Smooth muscle cell (in vitro differentiated cells): ENCODE data around the gene NRCAM. TPM values are rescaled to one million over a fixed set of nuclear protein-coding genes. Genes with fewer than 3 reads are reported as not detected.

Experiments used
- DNase-seq: peaks from one replicate; lab custom pipeline; 2025; ENCODE audit not compliant: unreplicated experiment; lab: John Stamatoyannopoulos, UW
- H2AFZ ChIP-seq: fragments of 200-600 bp; sonication (generic); 2 replicates; pipeline ENCODE4 v1.6.0; 2016; ENCODE audit warnings: antibody characterized with exemption, low read depth, mild to moderate bottlenecking
- H3F3A ChIP-seq: fragments of 200-600 bp; sonication (generic); 2 replicates; pipeline ENCODE4 v1.6.0; 2017; ENCODE audit warnings: antibody characterized with exemption, low read depth
- H3K27ac ChIP-seq: fragments of 200-600 bp; sonication (generic); 2 replicates; pipeline ENCODE4 v1.5.1; 2016; ENCODE audit warnings: low read depth, mild to moderate bottlenecking
- H3K27me3 ChIP-seq: fragments of 200-600 bp; sonication (generic); 2 replicates; pipeline ENCODE4 v1.6.1; 2016; ENCODE audit warnings: low read depth, mild to moderate bottlenecking
- H3K36me3 ChIP-seq: fragments of 200-600 bp; sonication (generic); 2 replicates; pipeline ENCODE4 v1.5.1; 2016; ENCODE audit warnings: low read depth
- H3K4me1 ChIP-seq: fragments of 200-600 bp; sonication (generic); 2 replicates; pipeline ENCODE4 v1.5.1; 2016; ENCODE audit warnings: low read depth
- H3K4me2 ChIP-seq: fragments of 200-600 bp; sonication (generic); 2 replicates; pipeline ENCODE4 v1.6.0; 2016; ENCODE audit warnings: mild to moderate bottlenecking
- H3K4me3 ChIP-seq: fragments of 200-600 bp; sonication (generic); 2 replicates; pipeline ENCODE4 v1.5.1; 2016; ENCODE audit warnings: mild to moderate bottlenecking
- H3K79me2 ChIP-seq: fragments of 200-600 bp; sonication (generic); 2 replicates; pipeline ENCODE4 v1.6.0; 2016; ENCODE audit warnings: low read depth, mild to moderate bottlenecking
- H3K9ac ChIP-seq: fragments of 200-600 bp; sonication (generic); 2 replicates; pipeline ENCODE4 v1.6.0; 2016; ENCODE audit warnings: low read depth
- H3K9me3 ChIP-seq: fragments of 200-600 bp; sonication (generic); replicated peaks from 2 replicates; pipeline ENCODE4 v1.5.1; 2016; ENCODE audit warnings: low read depth
- H4K20me1 ChIP-seq: fragments of 200-600 bp; sonication (generic); 2 replicates; pipeline ENCODE4 v1.6.0; 2016; ENCODE audit warnings: low read depth
- CTCF ChIP-seq: fragments of 200-600 bp; sonication (generic); IDR thresholded peaks from 2 replicates; pipeline ENCODE4 v1.5.1; 2017; ENCODE audit warnings: borderline replicate concordance, mild to moderate bottlenecking, antibody characterized with exemption; ENCODE audit not compliant: insufficient read depth, poor library complexity, severe bottlenecking
- WGBS: methylation state at CpG from one replicate; pipeline ENCODE4 v1.1.7; 2016; ENCODE audit warnings: low lambda C conversion rate; 5-methylcytosine and 5-hydroxymethylcytosine counted together
- polyA plus RNA-seq: library from polyadenylated mRNA; unstranded; fragments of >200 nt; fragmentation: Nextera tagmentation; extraction: Ambion mirVana; gene quantifications from 2 replicates; pipeline ENCODE4 v1.2.1, GENCODE V29; 2016
- total RNA-seq: library from RNA; depleted of rRNA; stranded (reverse); fragments of >200 nt; gene quantifications from 2 replicates; pipeline ENCODE4 v1.2.3, GENCODE V29; 2014

Gene NRCAM
- total and polyA plus RNA-seq, 2 experiments from 2014 or later: 0.49 TPM; not detected in 1

GRCh38 chr7:108308276-108308675 is 148.0 kb downstream of the NRCAM start:
- no peaks in the 10 kb centered on the region for H3F3A ChIP-seq
- no peak for TF ChIP-seq CTCF
- WGBS: 99% methylated on average over 3 of the region's 3 CpGs
- H4K20me1 ChIP-seq: no peaks in the 10 kb centered on the region
- H3K9ac ChIP-seq: no peak overlapping the region
- H3K79me2 ChIP-seq: no peaks in the 10 kb centered on the region
- H3K36me3 ChIP-seq: no peaks in the 10 kb centered on the region
- no peaks in the 10 kb centered on the region for H3K9me3 ChIP-seq
- no peak overlapping the region for H3K4me2 ChIP-seq
- no peak overlapping the region for H3K27ac ChIP-seq
- H3K27me3 ChIP-seq: no peaks in the 10 kb centered on the region
- H3K4me3 ChIP-seq: no peak overlapping the region
- H3K4me1 ChIP-seq: no peaks in the 10 kb centered on the region
- no peak overlapping the region for H2AFZ ChIP-seq
- DNase-seq: no peak

- no peak for DNase-seq
- 75% methylated on average over 2 of the region's 2 CpGs for WGBS
- H3K27ac ChIP-seq: no peak overlapping the region
- no peaks in the 10 kb centered on the region for H4K20me1 ChIP-seq
- no peaks in the 10 kb centered on the region for H3K9me3 ChIP-seq
- no peak overlapping the region for H2AFZ ChIP-seq
- no peak overlapping the region for H3K9ac ChIP-seq
- H3K27me3 ChIP-seq: no peaks in the 10 kb centered on the region
- no peaks in the 10 kb centered on the region for H3F3A ChIP-seq
- no peak overlapping the region for H3K4me2 ChIP-seq
- H3K79me2 ChIP-seq: no peaks in the 10 kb centered on the region
- H3K36me3 ChIP-seq: no peaks in the 10 kb centered on the region
- TF ChIP-seq CTCF: no peak
- no peaks in the 10 kb centered on the region for H3K4me1 ChIP-seq
- H3K4me3 ChIP-seq: no peak overlapping the region
These were observed 148.6 kb downstream of the NRCAM start for GRCh38 chr7:108307595-108307994.

- Histone ChIP-seq H2AFZ (no peak overlapping the region), H3K4me2 (no peak overlapping the region), H3K4me1 (no peaks in the 10 kb centered on the region), H3K4me3 (no peak overlapping the region), H3F3A (no peaks in the 10 kb centered on the region), H3K27ac (no peak overlapping the region), H3K36me3 (no peaks in the 10 kb centered on the region), H3K79me2 (no peaks in the 10 kb centered on the region), H3K27me3 (no peaks in the 10 kb centered on the region), H4K20me1 (no peaks in the 10 kb centered on the region), H3K9ac (no peak overlapping the region), H3K9me3 (no peaks in the 10 kb centered on the region)
- no peak for TF ChIP-seq CTCF
- WGBS: 84% methylated on average over 6 of the region's 6 CpGs
- no peak for DNase-seq
These were observed 149.0 kb downstream of the NRCAM start for GRCh38 chr7:108307194-108307593.

GRCh38 chr7:108303332-108303731 is 152.9 kb downstream of the NRCAM start:
- WGBS: 90% methylated on average over 3 of the region's 3 CpGs
- no peaks in the 10 kb centered on the region for H3K9me3 ChIP-seq

More at GRCh38 chr7:108303332-108303731, 152.9 kb downstream of the NRCAM start:
- Histone ChIP-seq H3K4me1 (no peaks in the 10 kb centered on the region), H4K20me1 (no peaks in the 10 kb centered on the region), H3K27me3 (no peaks in the 10 kb centered on the region), H3K79me2 (no peaks in the 10 kb centered on the region), H3K4me2 (no peak overlapping the region), H3K9ac (no peak overlapping the region), H2AFZ (no peak overlapping the region), H3K27ac (no peak overlapping the region), H3K36me3 (no peaks in the 10 kb centered on the region), H3F3A (no peaks in the 10 kb centered on the region), H3K4me3 (no peak overlapping the region)
- DNase-seq: no peak
- TF ChIP-seq CTCF: no peak
